ENCODE measurements around the gene TRMT2A.
A peak's percentile ranks its signal among the peaks of the same experiment; 100 is the strongest.
"Not testable (repeated sequence)": the region's sequence is repeated elsewhere in the genome, so short reads cannot be mapped to it uniquely, and the experiment has no call there.

TRMT2A gene

GRCh38 chr22:20079745-20080444 lies 37.1 kb downstream of the TRMT2A start, which contains the start of gene DGCR8:
TSS of gene DGCR8 (plus strand) at chr22:20080241. CDS start at chr22:20085964, 5,723 bp downstream.
- DNase-seq (ENCODE audit: low spot score): peak; percentile 98

GRCh38 chr22:20076627-20077172 lies 40.3 kb downstream of the TRMT2A start:
- in situ Hi-C loops (cut with MboI; ENCODE audit: low pct_unique_long_range_greater_than_20kb, low sequenced_read_pairs, unreplicated experiment): no loop called here
- TF ChIP-seq CTCF (IDR thresholded peaks at IDR 0.05; ENCODE audit: extremely low read depth, insufficient read depth, missing control alignments): no peak
- DNase-seq (ENCODE audit: low spot score): no peak

More at GRCh38 chr22:20079745-20080444, 37.1 kb downstream of the TRMT2A start, which contains the start of gene DGCR8:
- no peak for TF ChIP-seq CTCF (IDR thresholded peaks at IDR 0.05; ENCODE audit: extremely low read depth, insufficient read depth, missing control alignments)
- in situ Hi-C loops (cut with MboI; ENCODE audit: low pct_unique_long_range_greater_than_20kb, low sequenced_read_pairs, unreplicated experiment): no loop called here

- TF ChIP-seq CTCF (IDR thresholded peaks at IDR 0.05; ENCODE audit: extremely low read depth, insufficient read depth, missing control alignments): no peak
- in situ Hi-C loops (cut with MboI; ENCODE audit: low pct_unique_long_range_greater_than_20kb, low sequenced_read_pairs, unreplicated experiment): loop anchor here (5.0 kb wide), 1 partner anchor 44 kb away; no protein-coding TSS in a partner anchor
- no peak for DNase-seq (ENCODE audit: low spot score)
These were observed 45.5 kb downstream of the TRMT2A start for GRCh38 chr22:20071524-20071972.

GRCh38 chr22:20069331-20070042 lies 47.5 kb downstream of the TRMT2A start:
- in situ Hi-C loops (cut with MboI; ENCODE audit: low pct_unique_long_range_greater_than_20kb, low sequenced_read_pairs, unreplicated experiment): loop anchor here (5.0 kb wide), 1 partner anchor 42 kb away; no protein-coding TSS in a partner anchor
- TF ChIP-seq CTCF (IDR thresholded peaks at IDR 0.05; ENCODE audit: extremely low read depth, insufficient read depth, missing control alignments): no peak
- no peak for DNase-seq (ENCODE audit: low spot score)

DNA sequence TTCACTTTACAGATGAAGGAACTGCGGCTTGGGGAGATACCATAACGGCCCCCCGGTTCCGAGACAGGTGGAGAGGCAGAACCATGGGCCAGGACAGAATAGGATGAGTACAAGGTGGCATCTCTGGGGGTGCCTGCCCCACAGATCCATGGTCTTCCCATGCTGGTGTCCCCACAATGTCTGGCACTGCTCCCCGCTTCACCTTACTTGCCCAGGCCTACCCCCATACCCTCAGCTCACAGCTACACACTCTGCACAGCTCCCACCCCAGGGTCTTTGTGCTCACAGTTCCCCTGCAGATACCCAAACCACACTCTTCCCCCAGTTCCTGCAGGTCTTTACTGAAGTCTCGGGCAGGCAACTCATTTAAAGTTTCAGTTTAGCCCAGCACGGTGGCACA lies 48.4 kb downstream of the TRMT2A start:
- in situ Hi-C loops (cut with MboI; ENCODE audit: low pct_unique_long_range_greater_than_20kb, low sequenced_read_pairs, unreplicated experiment): no loop called here
- TF ChIP-seq CTCF (IDR thresholded peaks at IDR 0.05; ENCODE audit: extremely low read depth, insufficient read depth, missing control alignments): no peak
- no peak for DNase-seq (ENCODE audit: low spot score)

GRCh38 chr22:20067384-20067682 lies 49.7 kb downstream of the TRMT2A start:
- DNase-seq (ENCODE audit: low spot score); in situ Hi-C loops (cut with MboI; ENCODE audit: low pct_unique_long_range_greater_than_20kb, low sequenced_read_pairs, unreplicated experiment): not testable (repeated sequence)

Data from GM13977 (cell line).